Activated CD8-positive, alpha-beta memory T cell treated with anti-CD3 and anti-CD28 coated beads, Interleukin-2, amount 50 U/mL, for 1 hour (primary cell): ENCODE data around the gene SYP.
"Not testable (repeated sequence)": the region's sequence is repeated elsewhere in the genome, so short reads cannot be mapped to it uniquely, and the experiment has no call there.

Experiments
- DNase-seq: peaks from one replicate; pipeline ENCODE4 v3.0.0-alpha.2; 2020; ENCODE audit errors: extremely low read depth

SYP gene

GRCh38 chrX:49189606-49190005 lies 10.4 kb downstream of the SYP start:
- no peak for DNase-seq

DNA sequence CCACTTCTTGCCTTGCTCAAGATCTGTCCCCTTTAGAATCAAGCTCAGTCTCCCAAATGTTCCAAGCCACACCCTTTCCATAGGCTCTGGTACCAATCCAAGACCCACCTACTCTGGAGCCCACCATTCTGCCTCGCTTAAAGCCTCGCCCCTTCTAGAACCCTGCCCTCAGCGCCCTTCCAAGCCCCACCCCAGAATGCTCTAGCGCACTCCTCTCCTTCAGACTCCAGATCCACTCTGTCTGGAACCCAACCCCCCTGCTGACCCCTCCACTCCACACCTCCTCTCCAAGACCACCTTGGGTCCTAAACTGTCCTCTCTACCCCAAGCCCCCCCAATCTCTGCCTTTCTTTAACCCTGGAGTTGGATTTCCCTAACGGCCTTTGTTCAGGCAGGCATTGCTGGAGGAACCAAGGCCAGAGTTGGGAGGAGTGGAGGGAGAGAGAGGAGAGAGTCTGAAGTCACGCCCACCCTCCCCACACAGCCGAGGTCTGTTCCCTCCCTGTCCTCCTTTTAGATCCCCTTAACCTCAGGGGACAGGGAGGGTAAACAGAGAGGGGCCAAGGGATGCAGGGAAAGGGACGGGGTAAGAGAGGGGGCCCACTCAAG lies 11.4 kb downstream of the SYP start:
- DNase-seq = no peak

GRCh38 chrX:49187526-49187925 lies 12.5 kb downstream of the SYP start:
- no peak for DNase-seq

- no peak for DNase-seq
Measured at GRCh38 chrX:49187028-49187394, 13.0 kb downstream of the SYP start.

DNA sequence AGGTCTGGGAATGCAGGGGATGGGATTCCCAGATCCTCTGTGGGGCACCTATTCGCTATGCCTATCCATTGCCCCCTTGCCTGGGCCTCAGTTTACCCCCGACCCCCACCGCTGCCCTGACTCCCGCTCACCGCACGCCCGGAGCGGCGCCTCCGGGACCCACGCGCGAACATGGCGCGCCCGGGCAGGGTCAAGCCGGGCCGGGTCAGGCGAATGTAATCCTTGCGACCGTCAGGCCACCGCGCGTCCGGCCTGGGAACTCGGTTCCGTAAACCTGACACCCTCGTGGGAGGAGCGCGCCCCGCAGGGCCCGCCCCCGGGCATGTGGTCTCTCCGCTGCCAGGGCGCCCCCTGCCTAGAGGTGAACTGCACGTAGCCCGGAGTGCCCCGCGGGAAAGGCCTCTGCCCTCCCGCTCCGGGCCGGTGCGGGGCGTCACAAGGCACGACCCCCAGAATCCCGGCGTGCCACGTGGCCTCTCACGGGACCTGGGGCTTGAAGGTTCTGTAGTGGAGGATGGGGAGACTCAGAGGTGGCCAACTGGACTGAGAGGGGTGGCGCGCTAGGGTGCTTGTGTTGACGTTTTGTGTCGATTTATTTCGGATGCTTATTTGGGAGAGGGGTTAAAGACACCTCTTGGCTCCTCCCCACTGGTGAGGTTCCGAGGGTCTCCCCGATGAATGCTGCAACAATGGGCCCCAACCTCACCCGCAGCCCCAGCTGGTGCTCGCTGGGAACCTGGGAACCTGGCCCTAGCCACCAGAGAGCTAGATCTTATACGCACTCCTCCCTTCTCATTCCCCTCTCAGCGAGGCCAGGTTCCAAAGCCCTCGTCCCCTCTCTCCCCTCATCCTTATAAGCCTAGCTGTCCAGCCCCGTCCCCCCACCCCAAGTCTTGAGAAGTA lies 13.6 kb downstream of the SYP start, which contains the start of gene PRICKLE3:
Gene PRICKLE3, minus strand, starts transcription at position 249 of the 903 bp plus-strand sequence. Its CDS starts 76 bp downstream, at position 173.
- DNase-seq = no peak

DNA sequence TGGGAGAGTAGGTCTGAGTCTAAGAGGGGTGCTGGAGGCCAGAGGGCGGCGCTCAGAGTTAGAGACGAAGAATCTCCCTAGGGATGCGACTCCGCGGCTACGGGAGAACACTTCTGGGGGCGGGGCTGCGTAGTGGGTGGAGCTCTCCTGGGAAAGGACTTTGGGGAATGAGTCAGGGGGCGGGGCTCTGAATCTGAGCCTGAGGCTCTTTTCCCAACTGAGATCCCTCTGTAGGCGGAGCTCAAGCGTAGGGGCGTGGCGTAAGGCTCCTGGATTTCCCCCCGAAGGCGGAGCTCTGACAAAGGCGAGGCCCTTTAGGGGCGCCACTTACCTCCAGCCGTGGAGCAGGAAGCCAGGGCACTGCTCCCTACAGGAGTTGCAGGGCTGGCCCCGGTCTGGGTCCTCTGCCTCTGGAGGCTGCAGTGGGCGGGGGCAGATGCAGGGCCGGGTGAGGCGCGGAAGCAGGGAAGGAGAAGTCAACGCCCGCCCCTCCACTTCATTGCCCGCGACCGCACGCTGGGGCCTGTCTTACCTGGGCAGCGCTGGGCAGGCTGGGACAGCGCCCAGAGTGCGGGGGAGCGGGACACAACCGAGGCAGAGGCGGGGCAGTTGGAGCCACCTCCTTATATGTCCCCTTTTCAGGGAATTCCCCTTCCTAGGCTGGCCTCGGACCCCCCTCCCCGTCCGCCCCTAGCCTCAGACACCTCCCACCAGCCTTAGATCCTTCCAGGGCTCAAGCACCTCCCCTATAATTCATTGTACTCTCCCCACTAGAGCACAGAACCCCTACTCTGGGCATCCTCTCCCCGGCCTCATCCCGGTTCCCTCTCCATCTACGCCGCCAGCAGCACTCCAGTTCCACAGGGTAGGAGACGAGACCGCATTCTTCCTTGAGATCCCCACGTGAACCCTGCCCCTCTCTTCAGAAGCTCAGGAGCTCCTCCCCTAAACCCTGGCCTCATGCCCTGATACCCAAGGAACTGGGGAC lies 15.4 kb downstream of the SYP start:
- no peak for DNase-seq

DNA sequence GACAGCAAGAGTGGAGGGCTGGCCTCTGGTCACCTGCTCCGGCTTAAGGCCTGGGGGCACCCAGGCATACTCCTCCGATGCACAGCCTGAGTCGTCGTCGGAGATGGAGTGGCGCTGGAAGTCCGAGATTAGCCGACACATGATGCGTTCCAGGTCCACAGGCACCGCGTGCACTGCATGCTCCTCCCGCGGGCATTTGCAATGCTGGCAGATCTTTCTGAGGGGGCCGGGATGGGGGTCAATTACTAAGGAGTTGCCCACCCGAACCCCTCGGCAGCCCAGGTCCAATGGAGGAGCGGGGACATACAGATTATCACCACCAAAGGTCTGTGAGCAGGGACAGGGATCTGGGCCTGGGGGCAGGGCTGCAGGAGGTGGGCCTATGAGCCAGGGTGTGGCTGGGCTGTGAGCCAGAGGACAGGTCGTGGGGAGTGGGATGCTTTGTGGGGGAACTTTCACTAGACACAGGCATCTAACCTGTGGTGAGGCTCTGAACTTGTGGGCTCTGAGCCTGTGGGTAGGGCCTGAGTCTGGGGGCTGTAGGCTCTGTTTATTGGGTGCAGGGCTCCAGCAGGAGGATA lies 16.2 kb downstream of the SYP start:
- no peak for DNase-seq

DNA sequence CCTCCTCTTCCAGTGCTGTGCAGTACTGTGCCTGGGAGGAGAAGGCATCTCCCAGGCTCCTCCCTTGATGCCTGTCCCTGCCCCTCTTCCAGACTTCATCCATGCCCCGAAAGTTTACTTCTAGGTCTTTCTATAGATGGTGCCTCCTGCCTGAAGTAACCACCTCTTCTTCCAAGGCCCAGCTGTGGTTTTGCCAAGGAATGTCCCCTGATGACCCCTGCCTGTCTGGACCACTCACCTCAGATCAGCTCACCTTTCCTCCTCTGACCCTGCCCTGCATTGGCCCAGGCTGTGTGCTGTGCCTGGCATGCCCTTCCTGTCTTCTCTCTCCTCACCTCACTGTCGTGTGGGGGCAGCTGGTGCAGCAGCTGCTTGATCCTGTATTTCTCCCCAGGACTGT lies 20.6 kb downstream of the SYP start:
- DNase-seq = no peak

- DNase-seq = no peak
Measured at GRCh38 chrX:49178537-49178936, 21.5 kb downstream of the SYP start.

GRCh38 chrX:49177873-49178480 lies 22.0 kb downstream of the SYP start:
- no peak for DNase-seq

DNA sequence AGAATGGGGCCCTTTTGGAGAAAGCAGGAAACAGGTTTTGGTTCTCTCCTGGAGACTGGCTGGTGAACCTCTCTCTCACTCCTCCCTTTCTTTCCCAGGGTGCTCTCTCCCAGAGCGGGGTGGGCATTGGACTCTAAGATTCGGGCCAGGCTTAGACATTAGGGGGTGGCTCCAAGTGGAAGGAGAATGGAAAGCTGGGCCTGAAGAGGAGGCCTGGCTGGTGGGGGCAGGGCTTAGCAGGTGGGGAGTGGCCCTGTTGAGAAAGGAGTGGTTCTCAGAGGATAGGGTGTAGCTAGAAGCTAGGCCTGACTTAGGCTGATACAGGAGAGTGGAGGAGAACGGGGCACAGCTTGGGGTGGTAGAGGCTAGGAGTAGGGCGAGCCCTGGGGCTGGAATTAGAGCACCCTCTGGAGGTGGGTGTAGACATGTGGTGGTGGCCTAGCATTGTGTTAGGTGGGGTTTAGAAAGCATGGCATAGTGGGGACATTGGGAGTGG lies 22.6 kb downstream of the SYP start:
- DNase-seq = no peak

GRCh38 chrX:49176421-49177326 lies 23.3 kb downstream of the SYP start:
- DNase-seq = no peak

DNA sequence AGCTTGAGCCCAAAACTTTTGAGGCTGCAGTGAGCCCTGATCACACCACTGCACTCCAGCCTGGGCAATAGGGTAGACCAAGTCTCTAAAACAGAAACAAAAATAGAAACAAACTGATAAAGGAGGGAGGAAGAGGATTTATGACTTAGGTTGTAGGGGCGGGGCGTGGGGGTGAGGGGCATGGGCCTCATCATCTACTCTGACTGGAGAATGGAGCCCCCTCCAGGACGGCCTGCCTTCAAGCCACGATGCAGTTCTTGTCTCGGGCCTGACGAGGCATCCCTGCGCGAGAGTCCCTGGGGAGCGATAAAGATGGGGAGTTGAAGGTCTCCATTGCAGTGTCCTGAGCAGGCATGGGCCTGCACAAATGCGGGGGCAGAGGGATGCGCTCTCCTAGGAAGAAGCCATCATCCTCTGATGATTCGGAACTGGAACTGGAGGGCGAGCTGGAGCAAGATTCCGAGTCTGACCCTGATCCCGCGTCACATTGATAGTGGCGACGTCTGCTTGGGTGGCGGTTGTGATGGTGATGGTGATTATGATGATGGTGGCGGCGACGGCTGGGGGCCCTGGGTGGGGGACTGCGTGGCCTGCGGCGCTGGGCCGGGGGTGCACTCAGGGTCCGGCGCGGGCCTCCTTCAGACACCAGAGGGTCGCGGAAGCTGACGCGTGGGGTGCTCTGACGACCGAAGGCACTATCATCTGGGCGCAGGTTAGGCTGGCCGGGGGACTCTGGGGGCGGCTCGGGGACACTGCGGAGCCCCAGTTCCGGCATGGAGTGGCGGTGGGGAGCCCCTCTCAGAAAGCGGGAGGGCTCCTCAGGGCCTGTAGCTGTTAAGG lies 24.3 kb downstream of the SYP start:
- DNase-seq = no peak

DNA sequence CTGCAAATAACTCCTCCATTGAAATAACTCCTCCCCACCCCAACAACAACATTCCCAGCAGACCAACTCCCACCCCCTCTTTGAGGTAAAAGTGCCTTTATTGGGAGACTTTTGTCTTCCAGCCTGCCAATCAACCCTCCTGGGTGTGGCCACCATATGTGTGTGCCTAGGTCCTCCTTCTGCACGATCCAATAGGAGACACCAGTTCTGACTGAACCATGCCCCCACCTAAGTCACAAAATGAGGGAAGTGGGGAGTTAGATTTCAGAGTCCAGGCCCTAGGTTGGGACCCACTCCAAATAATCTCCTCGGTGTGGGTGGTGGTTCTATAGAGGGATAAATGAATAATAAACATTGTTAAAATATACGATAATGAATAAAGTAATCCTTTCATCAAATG lies 25.3 kb downstream of the SYP start:
- DNase-seq = no peak

- not testable (repeated sequence) for DNase-seq
Measured at GRCh38 chrX:49173544-49173943, 26.4 kb downstream of the SYP start.

DNA sequence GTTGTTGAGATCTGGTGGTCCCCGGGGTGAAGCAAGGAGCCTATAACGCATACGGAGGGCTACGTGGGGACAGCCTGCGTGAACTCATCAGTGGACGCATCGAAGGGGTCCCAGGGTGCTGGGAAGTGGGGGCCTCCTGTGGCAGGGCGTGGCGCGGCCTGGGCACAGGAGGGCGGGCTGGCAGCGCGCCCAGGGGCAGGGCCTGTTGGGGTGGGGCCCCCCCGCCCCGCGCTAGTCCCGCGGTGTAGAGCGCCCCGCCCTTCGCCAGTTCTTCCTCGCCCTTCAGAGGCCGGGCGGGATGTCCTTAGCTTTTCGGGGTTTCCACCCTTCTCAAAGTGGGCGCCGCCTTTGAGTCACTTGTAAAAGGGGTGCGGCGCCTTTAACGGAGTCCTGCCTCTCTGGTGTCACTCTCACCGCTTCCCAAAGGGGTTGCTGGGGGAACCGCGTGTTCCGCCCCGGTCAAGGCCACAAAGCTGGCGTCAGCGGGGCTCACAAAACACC lies 27.7 kb downstream of the SYP start:
- DNase-seq = no peak

GRCh38 chrX:49171752-49172279 lies 28.2 kb downstream of the SYP start, which contains the start of gene PLP2:
PLP2 (plus strand) TSS chrX:49171898; CDS start chrX:49172001, 103 bp downstream.
- peak; percentile 50 for DNase-seq

- DNase-seq = no peak
Measured at GRCh38 chrX:49167740-49168108, 32.3 kb downstream of the SYP start.
